HEK293T (cell line): ENCODE data around the gene CTTNBP2.

Experiments
- ARNT ChIP-seq: fragments of 450-650 bp; IDR thresholded peaks from 2 replicates; pipeline ENCODE4 v1.6.1; 2017; ENCODE audit warnings: mild to moderate bottlenecking
- BHLHE40 ChIP-seq: fragments of 450-650 bp; IDR thresholded peaks from 2 replicates; pipeline ENCODE4 v1.6.1; 2016; ENCODE audit warnings: mild to moderate bottlenecking, moderate library complexity, borderline replicate concordance
- FOXA1 ChIP-seq: fragments of 450-650 bp; IDR thresholded peaks from 2 replicates; pipeline ENCODE4 v1.6.1; 2016; ENCODE audit warnings: mild to moderate bottlenecking
- NFRKB ChIP-seq: fragments of 450-650 bp; IDR thresholded peaks from 2 replicates; pipeline ENCODE4 v1.6.1; 2016; ENCODE audit warnings: mild to moderate bottlenecking, moderate library complexity
- ZNF384 ChIP-seq: fragments of 450-650 bp; IDR thresholded peaks from 2 replicates; pipeline ENCODE4 v1.6.1; 2016

DNA sequence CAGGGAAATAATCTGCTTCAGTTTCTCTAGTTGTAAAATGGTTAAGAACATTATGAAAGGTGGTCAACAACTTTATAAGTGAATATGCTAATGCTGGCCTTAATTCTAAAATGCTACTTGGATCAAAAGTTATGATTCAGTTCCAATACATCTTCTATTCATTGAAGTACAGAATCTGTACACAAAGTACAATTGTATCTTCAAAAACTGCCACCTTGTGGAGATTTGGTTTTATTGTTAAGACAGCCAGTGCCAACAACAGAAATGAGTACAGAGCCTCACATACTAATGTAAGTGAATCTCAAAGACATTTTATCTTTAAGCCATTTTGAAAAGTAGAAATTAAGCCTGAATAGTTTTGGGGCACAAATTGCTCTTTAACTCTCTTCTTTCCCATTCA lies 199.4 kb downstream of the CTTNBP2 start:
- TF ChIP-seq NFRKB (no peak), ARNT (no peak), FOXA1 (no peak), BHLHE40 (no peak), ZNF384 (no peak)
